H1 (cell line): ENCODE data around the gene CLDN14. TPM values are rescaled to one million over a fixed set of nuclear protein-coding genes. Genes with fewer than 3 reads are reported as not detected.

Experiments
- CTCF ChIA-PET: fragments of 300-600 bp; sonication (Branson Sonifier 250); formaldehyde crosslinking; loops from one replicate; lab custom pipeline; 2021; ENCODE audit not compliant: partially characterized antibody; lab: Charles Lee
- POLR2A ChIA-PET: fragments of 300-600 bp; sonication (Branson Sonifier 250); formaldehyde crosslinking; loops from one replicate; lab custom pipeline; 2021; ENCODE audit warnings: inconsistent platforms; ENCODE audit not compliant: partially characterized antibody; lab: Charles Lee
- DNase-seq, 2 experiments: peaks; one replicate each; pipeline versions ENCODE4 v3.0.0 to v3.0.0-alpha.2; 2010 to 2022; ENCODE audit warnings: low spot score in 2 of 2, low read depth in 1 of 2, mixed read lengths in 1 of 2
- FAIRE-seq: peaks from 2 replicates; lab custom pipeline; 2011; peaks lifted over from hg19 to GRCh38; lab: Jason Lieb, UNC
- H2AFZ ChIP-seq: 2 replicates; pipeline ENCODE4 v1.8.1; 2012; ENCODE audit warnings: low read length, inconsistent platforms
- H2AK5ac ChIP-seq: 2 replicates; pipeline ENCODE4 v1.6.1; 2013; ENCODE audit warnings: low read depth, low read length
- H2BK120ac ChIP-seq: replicated peaks from 2 replicates; pipeline ENCODE3; 2013; ENCODE audit warnings: low read depth, low read length, inconsistent platforms
- H2BK12ac ChIP-seq: 2 replicates; pipeline ENCODE4 v1.6.1; 2013; ENCODE audit warnings: low read depth, low read length
- H2BK15ac ChIP-seq: 2 replicates; pipeline ENCODE4 v1.6.1; 2013; ENCODE audit warnings: low read length
- H2BK20ac ChIP-seq: 2 replicates; pipeline ENCODE4 v1.6.1; 2013; ENCODE audit warnings: low read length
- H2BK5ac ChIP-seq: 2 replicates; pipeline ENCODE4 v1.6.1; 2013; ENCODE audit warnings: low read depth, low read length
- H3K14ac ChIP-seq: 2 replicates; pipeline ENCODE4 v1.6.1; 2013; ENCODE audit warnings: inconsistent platforms; ENCODE audit not compliant: insufficient read length
- H3K18ac ChIP-seq: 2 replicates; pipeline ENCODE4 v1.6.1; 2013; ENCODE audit warnings: low read length; ENCODE audit errors: extremely low read depth
- H3K23ac ChIP-seq: 2 replicates; pipeline ENCODE4 v1.6.1; 2013; ENCODE audit warnings: inconsistent platforms; ENCODE audit not compliant: insufficient read length
- H3K23me2 ChIP-seq: 2 replicates; pipeline ENCODE4 v1.6.1; 2013; ENCODE audit warnings: low read depth, low read length
- H3K27ac ChIP-seq: 2 replicates; pipeline ENCODE4 v1.6.1; 2011; ENCODE audit warnings: low read depth, low read length, inconsistent platforms
- H3K27me3 ChIP-seq, 4 experiments: replicated peaks in 1 of 4; 1 replicate in 1 of 4; 2 replicates in 3 of 4; pipeline versions ENCODE4 v1.6.1 to v1.8.1; 2011 to 2013; ENCODE audit warnings: low read length in 3 of 4, mild to moderate bottlenecking in 3 of 4, inconsistent platforms in 2 of 4, mixed read lengths in 2 of 4, moderate library complexity in 1 of 4; ENCODE audit not compliant: control insufficient read depth in 3 of 4, insufficient read depth in 3 of 4; ENCODE audit errors: extremely low read depth in 1 of 4
- H3K36me3 ChIP-seq, 4 experiments: 2 replicates each; pipeline versions ENCODE4 v1.6.1 to v1.8.1; 2011 to 2013; ENCODE audit warnings: mild to moderate bottlenecking in 4 of 4, low read length in 3 of 4, moderate library complexity in 2 of 4, control low read depth in 1 of 4, inconsistent platforms in 1 of 4; ENCODE audit not compliant: insufficient read depth in 4 of 4, control insufficient read depth in 2 of 4
- H3K4ac ChIP-seq: replicated peaks from 2 replicates; pipeline ENCODE3; 2013; ENCODE audit warnings: low read length, low read depth, mixed read lengths, inconsistent platforms; ENCODE audit not compliant: insufficient read length
- H3K4me1 ChIP-seq, 4 experiments: replicated peaks in 1 of 4; 1 replicate in 1 of 4; 2 replicates in 3 of 4; pipeline versions ENCODE4 v1.6.1 to v1.8.1; 2011 to 2013; ENCODE audit warnings: low read length in 3 of 4, inconsistent platforms in 2 of 4, mixed read lengths in 1 of 4; ENCODE audit not compliant: insufficient read depth in 4 of 4, control insufficient read depth in 3 of 4
- H3K4me2 ChIP-seq, 2 experiments: 2 replicates each; pipeline versions ENCODE4 v1.6.1 to v1.8.1; 2011 to 2013; ENCODE audit warnings: low read depth in 2 of 2, low read length in 2 of 2, control low read depth in 1 of 2, inconsistent platforms in 1 of 2, mild to moderate bottlenecking in 1 of 2; ENCODE audit not compliant: insufficient read depth in 1 of 2
- H3K4me3 ChIP-seq, 4 experiments: fragments of 200-600, 300-600 bp in 1 of 4; sonication (generic), shearing (Covaris generic), sonication (Bioruptor Twin) in 1 of 4; 2 replicates each; pipeline versions ENCODE4 v1.5.1 to v1.8.1; 2011 to 2016; ENCODE audit warnings: low read length in 4 of 4, low read depth in 3 of 4, control low read depth in 2 of 4, inconsistent platforms in 2 of 4, mild to moderate bottlenecking in 2 of 4, mixed read lengths in 1 of 4, moderate library complexity in 1 of 4; ENCODE audit not compliant: insufficient read depth in 2 of 4; ENCODE audit errors: extremely low read depth in 1 of 4
- H3K56ac ChIP-seq: replicated peaks from 2 replicates; pipeline ENCODE3; 2013; ENCODE audit warnings: low read depth, mild to moderate bottlenecking, mixed read lengths, low read length, inconsistent platforms; ENCODE audit not compliant: insufficient read length
- H3K79me1 ChIP-seq: 2 replicates; pipeline ENCODE4 v1.6.1; 2013; ENCODE audit warnings: low read depth, low read length, control low read depth
- H3K79me2 ChIP-seq, 2 experiments: 2 replicates each; pipeline versions ENCODE4 v1.6.1 to v1.8.1; 2012 to 2013; ENCODE audit warnings: low read length in 2 of 2, mild to moderate bottlenecking in 2 of 2, inconsistent platforms in 1 of 2; ENCODE audit not compliant: insufficient read depth in 2 of 2, control insufficient read depth in 1 of 2
- H3K9ac ChIP-seq, 4 experiments: replicated peaks in 1 of 4; 1 replicate in 1 of 4; 2 replicates in 3 of 4; pipeline versions ENCODE4 v1.6.1 to v1.8.1; 2011 to 2013; ENCODE audit warnings: low read depth in 3 of 4, low read length in 3 of 4, control low read depth in 2 of 4, mild to moderate bottlenecking in 2 of 4, moderate library complexity in 2 of 4, inconsistent platforms in 1 of 4; ENCODE audit errors: extremely low read depth in 1 of 4
- H3K9me3 ChIP-seq, 2 experiments: 2 replicates each; pipeline versions ENCODE4 v1.6.1 to v1.8.1; 2012 to 2013; ENCODE audit warnings: mild to moderate bottlenecking in 2 of 2, moderate library complexity in 2 of 2, control low read depth in 1 of 2, inconsistent platforms in 1 of 2, low read depth in 1 of 2, low read length in 1 of 2, mixed read lengths in 1 of 2; ENCODE audit not compliant: insufficient read depth in 2 of 2
- H4K20me1 ChIP-seq, 2 experiments: replicated peaks in 1 of 2; 2 replicates each; pipeline versions ENCODE3 to v1.8.1; 2011 to 2013; ENCODE audit warnings: inconsistent platforms in 2 of 2, low read length in 2 of 2, mild to moderate bottlenecking in 1 of 2; ENCODE audit not compliant: insufficient read depth in 2 of 2, control insufficient read depth in 1 of 2
- H4K5ac ChIP-seq: 2 replicates; pipeline ENCODE4 v1.6.1; 2013; ENCODE audit warnings: low read length, low read depth, mixed read lengths, inconsistent platforms; ENCODE audit not compliant: insufficient read length
- H4K8ac ChIP-seq: 2 replicates; pipeline ENCODE4 v1.8.0; 2013; ENCODE audit warnings: mild to moderate bottlenecking, moderate library complexity, low read length, inconsistent platforms; ENCODE audit not compliant: insufficient read depth; ENCODE audit errors: extremely low read depth
- H4K91ac ChIP-seq: replicated peaks from 2 replicates; pipeline ENCODE3; 2013; ENCODE audit warnings: low read length, mixed read lengths, inconsistent platforms; ENCODE audit not compliant: insufficient read length
- ATF3 ChIP-seq: IDR thresholded peaks from 2 replicates; pipeline ENCODE4 v1.6.1; 2011; ENCODE audit warnings: low read depth, mild to moderate bottlenecking, low read length; ENCODE audit not compliant: insufficient read depth
- PHF8 ChIP-seq: fragments of 200-600 bp; sonication (generic); conservative IDR thresholded peaks from 2 replicates; pipeline ENCODE4 v1.7.1; 2012; ENCODE audit warnings: low read depth, mild to moderate bottlenecking, inconsistent platforms, low read length, moderate library complexity
- USF2 ChIP-seq: IDR thresholded peaks from 2 replicates; pipeline ENCODE4 v1.6.1; 2011; ENCODE audit warnings: low read length, improper control_type of control experiment
- WGBS, 2 experiments: shearing (Covaris generic) in 1 of 2; methylation state at CpG; one replicate each; pipeline versions ENCODE4 v1.1.6 to v1.1.7; 2013 to 2015; ENCODE audit warnings: low lambda C conversion rate in 2 of 2, mixed read lengths in 2 of 2, inconsistent platforms in 1 of 2, low coverage in 1 of 2, missing lambda C conversion rate in 1 of 2; ENCODE audit not compliant: insufficient replicate concordance in 2 of 2, insufficient coverage in 1 of 2, insufficient read length in 1 of 2; ENCODE audit errors: extremely low coverage in 1 of 2, missing lambda C conversion rate in 1 of 2; 5-methylcytosine and 5-hydroxymethylcytosine counted together
- polyA plus RNA-seq, 7 experiments: library from polyadenylated mRNA; depleted of rRNA in 3 of 7; stranded (reverse) in 5 of 7; unstranded in 2 of 7; fragments of >200 nt in 5 of 7; fragments of 200-250 nt in 2 of 7; gene quantifications; 1 replicate in 5 of 7; 2 replicates in 1 of 7; 4 replicates in 1 of 7; pipeline versions ENCODE4 v1.2.1 to v1.2.3, GENCODE V29; 2011 to 2013; ENCODE audit warnings: missing spikeins in 2 of 7, mixed read lengths in 2 of 7
- total RNA-seq: library from RNA; stranded (reverse); fragmentation: NEBNext Ultra II Directional; extraction: Animal tissue kit (Norgen Biotek cat#: 25700); gene quantifications from 2 replicates; pipeline ENCODE4 v1.2.1, GENCODE V29; 2021

CLDN14 gene
- total and polyA plus RNA-seq, 2 of the 8 experiments (the other 6 are each of a cell fraction or from before 2014, with no cell fraction given): 0.08 TPM; not detected in 1

- no peak for DNase-seq
- H3K27me3 ChIP-seq: no peaks in the 10 kb centered on the region
- no peak overlapping the region for H3K27ac ChIP-seq
- no peak overlapping the region for H3K23ac ChIP-seq
- H3K79me1 ChIP-seq: no peaks in the 10 kb centered on the region
- H4K8ac ChIP-seq: no peak overlapping the region
- H3K4me3 ChIP-seq: no peak overlapping the region
- H3K56ac ChIP-seq: no peak overlapping the region
- 0 out of 2 replicates have a peak overlapping the region, but pooled peaks have one; percentile 32 for H2AFZ ChIP-seq
- no peak overlapping the region for H3K4me2 ChIP-seq
- H3K36me3 ChIP-seq: no peaks in the 10 kb centered on the region
- H2BK15ac ChIP-seq: no peak overlapping the region
- no peaks in the 10 kb centered on the region for H4K20me1 ChIP-seq
- H3K14ac ChIP-seq: no peak overlapping the region
- no peak overlapping the region for H2BK12ac ChIP-seq
- 63% methylated on average over 5 of the region's 5 CpGs; no CpG with 5 or more reads in 1 of the 2 experiments for WGBS, 2 experiments
- POLR2A ChIA-PET: no interaction called here
- H3K4me1 ChIP-seq: no peaks in the 10 kb centered on the region
- H4K5ac ChIP-seq: no peak overlapping the region
- H3K18ac ChIP-seq: no peak overlapping the region
- no peak overlapping the region for H3K9ac ChIP-seq
- no peak for FAIRE-seq
- no peak overlapping the region for H2AK5ac ChIP-seq
- H4K91ac ChIP-seq: no peak overlapping the region
- H3K9me3 ChIP-seq: no peaks in the 10 kb centered on the region
- H2BK5ac ChIP-seq: no peak overlapping the region
- H3K4ac ChIP-seq: no peak overlapping the region
- CTCF ChIA-PET: interaction anchor here (0.7 to 1.6 kb wide), 3 partner anchors 8 to 36 kb away, joined by 3 to 5 read pairs (median 3); no protein-coding TSS in a partner anchor
- no peaks in the 10 kb centered on the region; the same call in 1 of the 2 replicates for H3K23me2 ChIP-seq
- H3K79me2 ChIP-seq: no peaks in the 10 kb centered on the region
- no peak overlapping the region for H2BK120ac ChIP-seq
- H2BK20ac ChIP-seq: no peak overlapping the region
- TF ChIP-seq ATF3 (no peak), PHF8 (no peak), USF2 (peak; percentile 31)
- TF ChIP-seq, all 59 proteins: peak for 1
Measured at GRCh38 chr21:36512971-36513370, 33.0 kb upstream of the CLDN14 start.
